Measurements from ENCODE around the gene F11.
"Not testable (repeated sequence)": the region's sequence is repeated elsewhere in the genome, so short reads cannot be mapped to it uniquely, and the experiment has no call there.

The F11 gene

DNA sequence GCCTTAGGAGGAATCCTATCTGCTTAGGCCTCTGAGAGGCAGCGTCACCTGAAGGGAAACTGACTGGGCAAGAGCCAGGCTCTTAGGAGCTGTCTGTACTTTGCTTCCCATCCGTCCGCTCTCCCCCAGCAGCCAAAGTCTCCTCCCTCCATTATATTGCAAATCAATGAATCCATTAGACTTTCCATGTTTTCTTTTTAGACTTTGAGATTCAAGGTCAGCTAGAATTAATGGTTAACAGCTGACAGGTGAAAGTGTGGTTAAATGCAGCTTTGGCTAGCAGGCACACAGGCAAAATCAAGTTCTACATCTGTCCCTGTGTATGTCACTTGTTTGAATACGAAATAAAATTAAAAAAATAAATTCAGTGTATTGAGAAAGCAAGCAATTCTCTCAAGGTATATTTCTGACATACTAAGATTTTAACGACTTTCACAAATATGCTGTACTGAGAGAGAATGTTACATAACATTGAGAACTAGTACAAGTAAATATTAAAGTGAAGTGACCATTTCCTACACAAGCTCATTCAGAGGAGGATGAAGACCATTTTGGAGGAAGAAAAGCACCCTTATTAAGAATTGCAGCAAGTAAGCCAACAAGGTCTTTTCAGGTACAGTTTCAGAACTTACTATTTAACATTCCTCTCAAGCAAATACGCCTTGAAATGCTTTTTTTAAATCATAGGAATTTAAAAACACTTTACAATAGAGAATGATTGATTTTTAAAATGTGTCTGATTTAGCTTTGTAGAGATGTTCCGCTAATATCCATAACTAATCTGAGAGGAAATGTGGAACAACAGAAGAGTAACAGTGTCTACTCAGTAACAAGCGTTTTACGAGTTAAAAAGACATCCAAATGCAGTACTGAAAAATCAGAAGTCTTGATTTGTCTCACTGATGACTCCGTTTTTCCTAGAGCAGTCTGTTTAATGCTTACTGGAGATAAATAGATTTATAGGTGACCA lies at the start of gene F11:
Gene F11, plus strand, starts transcription at position 507 of the 970 bp plus-strand sequence. CDS start 948 bp downstream, outside the sequence.
- no peak for DNase-seq (ENCODE audit: low read depth)

- no peak for DNase-seq (ENCODE audit: low read depth)
Measured at GRCh38 chr4:186216465-186217024, 49.4 kb upstream of the F11 start.

GRCh38 chr4:186217733-186218293 lies 48.2 kb upstream of the F11 start:
- no peak for DNase-seq (ENCODE audit: low read depth)

- DNase-seq (ENCODE audit: low read depth), result no peak
Measured at GRCh38 chr4:186221624-186222023, 44.4 kb upstream of the F11 start.

- no peak for DNase-seq (ENCODE audit: low read depth)
Measured at GRCh38 chr4:186225848-186226247, 40.1 kb upstream of the F11 start.

GRCh38 chr4:186226521-186227189 lies 39.3 kb upstream of the F11 start:
- no peak for DNase-seq (ENCODE audit: low read depth)

GRCh38 chr4:186227221-186227620 lies 38.8 kb upstream of the F11 start, which contains the start of gene KLKB1:
TSS of gene KLKB1 (plus strand) at chr4:186227507. CDS start at chr4:186228196, 689 bp downstream.
- no peak for DNase-seq (ENCODE audit: low read depth)

GRCh38 chr4:186227744-186228513 lies 38.1 kb upstream of the F11 start:
- no peak for DNase-seq (ENCODE audit: low read depth)

DNA sequence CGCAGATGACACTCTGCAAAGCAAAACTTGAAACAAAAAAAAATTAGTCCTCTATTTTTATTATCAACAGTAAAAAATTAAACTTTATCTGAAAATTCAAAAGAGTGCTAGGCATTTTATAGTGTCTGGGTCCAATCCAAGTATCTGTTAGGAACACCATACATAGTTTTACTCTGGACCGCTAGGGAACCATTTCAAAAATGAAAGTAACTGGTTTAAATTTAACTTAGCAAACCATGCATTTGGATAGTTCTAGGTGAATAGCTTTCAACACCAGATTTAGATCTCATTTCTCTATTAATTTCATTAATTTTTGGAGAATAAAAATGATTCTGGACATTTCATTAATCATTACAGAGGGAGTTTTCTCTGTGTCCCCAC lies 37.5 kb upstream of the F11 start:
- no peak for DNase-seq (ENCODE audit: low read depth)

DNA sequence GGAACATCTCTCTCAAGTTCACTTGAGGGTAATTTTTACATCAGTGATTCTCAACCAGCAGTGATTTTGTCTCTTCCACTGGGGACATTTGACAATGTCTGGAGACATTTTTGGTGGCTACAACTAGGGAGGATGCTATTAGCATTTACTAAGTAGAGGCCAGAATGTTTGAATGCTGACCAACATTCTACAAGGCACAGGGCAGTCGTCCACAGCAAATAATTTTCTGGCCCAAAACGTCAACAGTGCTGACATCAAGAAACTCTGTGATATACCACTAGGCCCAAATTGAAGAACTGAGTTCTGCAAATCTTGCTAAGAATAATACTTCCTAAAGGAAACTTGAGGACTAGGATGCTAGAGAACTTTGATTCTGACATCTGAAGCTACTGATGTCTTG lies 31.6 kb upstream of the F11 start:
- no peak for DNase-seq (ENCODE audit: low read depth)

DNA sequence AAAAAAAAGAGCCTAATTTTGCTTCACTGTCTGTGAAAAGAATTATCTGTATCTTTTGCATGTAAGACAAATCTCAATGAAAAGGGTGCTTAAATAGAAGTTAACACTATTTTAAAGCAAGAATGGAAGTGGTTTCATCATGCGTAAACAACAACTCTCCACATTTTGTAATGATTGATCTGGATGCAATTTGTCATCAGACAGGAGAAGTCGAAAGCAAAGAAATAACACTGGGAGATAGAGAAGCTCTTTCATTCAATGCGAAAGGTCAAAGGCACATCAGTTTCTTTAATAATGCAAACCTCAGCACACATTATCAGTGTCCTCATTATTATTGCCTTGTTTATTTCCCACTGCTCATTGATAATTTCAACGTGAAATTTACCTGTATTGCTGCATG lies 29.9 kb upstream of the F11 start:
- no peak for DNase-seq (ENCODE audit: low read depth)

DNA sequence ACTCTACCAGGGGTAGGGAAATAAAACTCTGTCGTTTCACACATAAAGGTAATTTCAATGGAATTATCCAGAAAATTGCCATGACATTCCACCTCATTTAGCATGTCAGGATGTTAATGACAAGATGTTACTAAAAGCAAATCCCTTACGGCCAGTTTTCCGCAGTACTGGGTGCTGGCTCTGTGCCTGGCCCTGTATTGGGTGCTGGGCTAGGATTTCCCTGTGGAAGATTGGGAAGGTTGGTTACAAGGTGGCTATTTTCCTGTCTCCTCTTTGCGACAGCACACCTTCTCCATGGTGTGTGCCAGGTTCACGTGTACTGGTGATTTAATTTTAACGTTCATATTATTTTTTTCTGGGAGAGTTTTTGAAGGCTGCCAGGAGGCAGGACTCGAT lies 25.5 kb upstream of the F11 start:
- DNase-seq (ENCODE audit: low read depth), result no peak

DNA sequence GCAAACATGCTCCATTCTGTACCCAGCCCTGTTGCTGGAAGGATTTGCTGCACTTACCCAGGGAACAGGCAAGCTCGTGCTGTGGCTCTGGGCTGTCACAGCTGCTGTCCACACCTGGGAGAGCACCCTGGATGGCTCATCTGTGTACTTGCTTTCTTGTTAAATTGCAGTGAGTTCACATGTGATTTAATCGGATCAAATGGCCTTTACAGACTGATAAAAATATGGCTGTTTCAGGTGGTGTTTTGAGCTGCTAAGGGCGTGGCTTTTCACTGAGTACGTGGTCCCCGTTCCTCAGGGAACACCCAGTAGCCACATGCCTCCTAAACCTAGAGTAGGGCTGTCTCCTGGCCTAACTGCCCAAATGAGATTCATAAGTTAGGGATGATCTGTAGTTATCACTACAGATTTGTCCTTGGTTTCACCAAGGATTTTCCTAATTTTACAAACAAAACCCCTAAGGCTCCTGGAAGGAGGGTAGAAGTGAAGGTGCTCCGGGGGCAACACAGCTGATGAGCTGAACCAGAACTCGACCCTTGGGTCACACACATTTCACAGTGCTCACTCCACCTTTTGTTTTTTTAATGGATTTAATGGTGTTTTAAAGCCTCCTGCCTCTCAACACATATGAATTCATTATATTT lies 25.0 kb upstream of the F11 start:
- DNase-seq (ENCODE audit: low read depth), result no peak

- no peak for DNase-seq (ENCODE audit: low read depth)
Measured at GRCh38 chr4:186241616-186242015, 24.4 kb upstream of the F11 start.

- DNase-seq (ENCODE audit: low read depth), result not testable (repeated sequence)
Measured at GRCh38 chr4:186242031-186242430, 24.0 kb upstream of the F11 start.

DNA sequence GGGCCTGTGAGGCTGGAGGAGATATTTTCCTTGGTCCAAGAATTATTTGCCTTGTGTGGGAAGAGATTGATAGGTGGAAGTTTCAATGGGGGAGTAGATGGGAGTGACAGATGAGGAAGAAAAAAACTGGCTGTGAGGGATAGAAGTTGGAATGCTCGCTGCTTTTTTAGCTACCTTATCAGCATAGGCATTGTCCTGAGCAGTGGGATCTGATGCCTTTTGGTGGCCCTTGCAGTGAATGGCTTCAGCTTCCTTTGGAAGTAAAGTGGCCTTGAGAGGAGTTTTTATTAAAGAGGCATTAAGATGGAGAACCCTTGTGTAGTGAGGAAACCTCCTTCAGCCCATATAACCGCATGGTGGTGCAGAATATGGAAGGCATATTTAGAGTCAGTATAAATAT lies 22.7 kb upstream of the F11 start:
- DNase-seq (ENCODE audit: low read depth), result no peak

GRCh38 chr4:186244835-186245234 lies 21.2 kb upstream of the F11 start:
- DNase-seq (ENCODE audit: low read depth), result no peak

DNA sequence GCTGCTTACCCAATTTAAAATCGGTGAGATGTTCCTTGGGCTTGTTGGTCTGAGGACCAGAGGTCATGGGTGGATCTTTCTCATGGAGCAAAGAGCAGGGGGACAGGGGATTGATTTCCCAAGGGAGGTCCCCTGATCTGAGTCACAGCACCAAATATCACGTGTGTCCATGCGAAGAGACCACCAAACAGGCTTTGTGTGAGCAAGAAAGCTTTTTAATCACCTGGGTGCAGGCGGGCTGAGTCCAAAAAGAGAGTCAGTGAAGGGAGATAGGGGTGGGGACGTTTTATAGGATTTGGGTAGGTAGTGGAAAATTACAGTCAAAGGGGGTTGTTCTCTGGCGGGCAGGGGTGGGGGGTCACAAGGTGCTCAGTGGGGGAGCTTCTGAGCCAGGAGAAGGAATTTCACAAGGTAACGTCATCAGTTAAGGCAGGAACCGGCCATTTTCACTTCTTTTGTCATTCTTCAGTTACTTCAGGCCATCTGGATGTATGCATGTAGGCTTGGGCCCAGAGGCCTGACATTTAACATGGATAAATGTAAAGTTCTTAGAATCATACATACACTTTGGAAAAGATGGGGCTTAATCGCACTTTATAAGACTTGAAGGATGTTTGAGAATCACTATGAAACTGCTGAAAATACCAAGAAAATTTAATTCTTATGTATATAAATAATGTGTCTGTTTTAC lies 18.8 kb upstream of the F11 start:
- not testable (repeated sequence) for DNase-seq (ENCODE audit: low read depth)

DNA sequence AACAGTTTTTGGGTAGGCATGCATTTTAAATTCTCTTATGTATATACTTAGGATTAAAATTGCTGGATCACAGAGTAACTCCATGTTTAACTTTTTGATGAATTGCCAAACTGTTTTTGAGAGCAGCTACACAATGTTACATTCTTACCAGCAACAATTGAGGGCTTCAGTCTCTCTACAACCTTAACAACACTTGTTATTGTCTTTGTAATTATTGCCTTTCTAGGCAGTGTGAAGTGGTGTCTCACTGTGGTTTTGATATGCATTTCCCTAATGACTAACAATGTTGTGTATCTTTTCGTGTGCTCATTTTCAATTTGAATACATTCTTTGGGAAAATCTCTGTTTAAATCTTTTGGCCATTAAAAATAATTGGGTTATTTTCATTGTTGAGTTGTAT lies 17.3 kb upstream of the F11 start:
- DNase-seq (ENCODE audit: low read depth), result no peak
